ENCODE results near the gene NCF1.
"Not testable (repeated sequence)": the region's sequence is repeated elsewhere in the genome, so short reads cannot be mapped to it uniquely, and the experiment has no call there.

- TF ChIP-seq, protein P1, sequence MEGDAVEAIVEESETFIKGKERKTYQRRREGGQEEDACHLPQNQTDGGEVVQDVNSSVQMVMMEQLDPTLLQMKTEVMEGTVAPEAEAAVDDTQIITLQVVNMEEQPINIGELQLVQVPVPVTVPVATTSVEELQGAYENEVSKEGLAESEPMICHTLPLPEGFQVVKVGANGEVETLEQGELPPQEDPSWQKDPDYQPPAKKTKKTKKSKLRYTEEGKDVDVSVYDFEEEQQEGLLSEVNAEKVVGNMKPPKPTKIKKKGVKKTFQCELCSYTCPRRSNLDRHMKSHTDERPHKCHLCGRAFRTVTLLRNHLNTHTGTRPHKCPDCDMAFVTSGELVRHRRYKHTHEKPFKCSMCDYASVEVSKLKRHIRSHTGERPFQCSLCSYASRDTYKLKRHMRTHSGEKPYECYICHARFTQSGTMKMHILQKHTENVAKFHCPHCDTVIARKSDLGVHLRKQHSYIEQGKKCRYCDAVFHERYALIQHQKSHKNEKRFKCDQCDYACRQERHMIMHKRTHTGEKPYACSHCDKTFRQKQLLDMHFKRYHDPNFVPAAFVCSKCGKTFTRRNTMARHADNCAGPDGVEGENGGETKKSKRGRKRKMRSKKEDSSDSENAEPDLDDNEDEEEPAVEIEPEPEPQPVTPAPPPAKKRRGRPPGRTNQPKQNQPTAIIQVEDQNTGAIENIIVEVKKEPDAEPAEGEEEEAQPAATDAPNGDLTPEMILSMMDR (IDR thresholded peaks at IDR 0.05): not testable (repeated sequence)
- TF ChIP-seq POLR2A (IDR thresholded peaks at IDR 0.05): not testable (repeated sequence)
Measured at GRCh38 chr7:74779053-74779452, 5.2 kb downstream of the NCF1 start.

All from testis (tissue), 2 donors.